Hematopoietic multipotent progenitor cell treated with erythropoietin and hydrocortisone succinate and interleukin-3 and kit ligand, for 17 days (in vitro differentiated cells): Measurements from ENCODE around the gene NCKAP5L.
A peak's percentile ranks its signal among the peaks of the same experiment; 100 is the strongest.
"Not testable (repeated sequence)": the region's sequence is repeated elsewhere in the genome, so short reads cannot be mapped to it uniquely, and the experiment has no call there.

Experiments used
- DNase-seq: peaks from one replicate; pipeline ENCODE4 v3.0.0-alpha.2; 2015; ENCODE audit warnings: low spot score

NCKAP5L gene, protein sequence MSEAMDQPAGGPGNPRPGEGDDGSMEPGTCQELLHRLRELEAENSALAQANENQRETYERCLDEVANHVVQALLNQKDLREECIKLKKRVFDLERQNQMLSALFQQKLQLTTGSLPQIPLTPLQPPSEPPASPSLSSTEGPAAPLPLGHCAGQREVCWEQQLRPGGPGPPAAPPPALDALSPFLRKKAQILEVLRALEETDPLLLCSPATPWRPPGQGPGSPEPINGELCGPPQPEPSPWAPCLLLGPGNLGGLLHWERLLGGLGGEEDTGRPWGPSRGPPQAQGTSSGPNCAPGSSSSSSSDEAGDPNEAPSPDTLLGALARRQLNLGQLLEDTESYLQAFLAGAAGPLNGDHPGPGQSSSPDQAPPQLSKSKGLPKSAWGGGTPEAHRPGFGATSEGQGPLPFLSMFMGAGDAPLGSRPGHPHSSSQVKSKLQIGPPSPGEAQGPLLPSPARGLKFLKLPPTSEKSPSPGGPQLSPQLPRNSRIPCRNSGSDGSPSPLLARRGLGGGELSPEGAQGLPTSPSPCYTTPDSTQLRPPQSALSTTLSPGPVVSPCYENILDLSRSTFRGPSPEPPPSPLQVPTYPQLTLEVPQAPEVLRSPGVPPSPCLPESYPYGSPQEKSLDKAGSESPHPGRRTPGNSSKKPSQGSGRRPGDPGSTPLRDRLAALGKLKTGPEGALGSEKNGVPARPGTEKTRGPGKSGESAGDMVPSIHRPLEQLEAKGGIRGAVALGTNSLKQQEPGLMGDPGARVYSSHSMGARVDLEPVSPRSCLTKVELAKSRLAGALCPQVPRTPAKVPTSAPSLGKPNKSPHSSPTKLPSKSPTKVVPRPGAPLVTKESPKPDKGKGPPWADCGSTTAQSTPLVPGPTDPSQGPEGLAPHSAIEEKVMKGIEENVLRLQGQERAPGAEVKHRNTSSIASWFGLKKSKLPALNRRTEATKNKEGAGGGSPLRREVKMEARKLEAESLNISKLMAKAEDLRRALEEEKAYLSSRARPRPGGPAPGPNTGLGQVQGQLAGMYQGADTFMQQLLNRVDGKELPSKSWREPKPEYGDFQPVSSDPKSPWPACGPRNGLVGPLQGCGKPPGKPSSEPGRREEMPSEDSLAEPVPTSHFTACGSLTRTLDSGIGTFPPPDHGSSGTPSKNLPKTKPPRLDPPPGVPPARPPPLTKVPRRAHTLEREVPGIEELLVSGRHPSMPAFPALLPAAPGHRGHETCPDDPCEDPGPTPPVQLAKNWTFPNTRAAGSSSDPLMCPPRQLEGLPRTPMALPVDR (N-terminal part only)

DNA sequence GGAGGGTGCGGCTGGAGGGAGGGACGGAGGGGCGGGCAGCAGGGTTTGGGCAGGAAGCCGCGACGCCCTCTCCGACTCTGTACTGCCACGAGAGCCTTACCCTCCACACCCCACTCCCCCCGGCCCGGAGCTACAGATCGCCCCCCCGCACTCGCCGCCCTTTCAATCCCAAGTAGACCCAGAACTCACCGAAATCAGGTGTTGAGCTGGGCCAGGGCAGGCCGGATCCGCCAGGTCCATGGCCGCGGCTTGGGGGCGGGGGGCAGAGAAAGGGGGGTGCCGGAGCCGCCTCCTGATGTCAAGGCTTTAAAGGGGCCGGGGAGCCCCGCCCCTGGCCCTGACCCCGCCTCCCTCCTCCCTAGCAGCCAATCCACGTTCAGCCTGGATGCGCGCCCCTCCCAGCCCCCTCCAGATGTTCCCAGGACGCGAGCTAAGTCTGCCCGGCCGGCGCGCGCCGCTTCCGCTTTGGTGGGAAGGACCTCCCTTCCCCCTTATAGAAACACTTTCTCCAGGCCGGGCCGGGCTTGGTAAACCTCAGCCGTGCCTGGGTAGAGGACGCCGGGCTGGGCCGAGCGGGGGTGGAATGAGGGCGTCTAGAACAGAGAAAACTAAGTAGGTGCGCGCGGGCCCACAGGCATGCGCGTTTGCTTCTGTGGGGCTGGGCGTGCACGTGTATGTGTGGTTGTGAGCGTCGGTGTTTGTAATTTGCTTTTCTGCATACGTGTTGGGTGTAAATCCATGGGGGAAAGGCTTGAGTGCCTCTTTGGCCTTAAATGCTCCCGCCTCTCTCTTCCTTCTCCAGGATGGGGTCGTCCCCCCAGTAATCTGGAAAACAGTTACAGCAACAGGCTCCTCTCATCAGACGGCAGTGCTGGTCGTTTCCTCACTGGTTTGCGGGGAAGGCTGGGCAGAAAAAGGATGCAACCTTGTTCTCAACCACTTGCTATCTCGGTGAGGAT, at the start of gene NCKAP5L:
TSS of gene NCKAP5L (minus strand) at position 281 of the 959 bp plus-strand sequence. CDS start 24,369 bp downstream, outside the sequence.
- DNase-seq: peak; percentile 20

DNA sequence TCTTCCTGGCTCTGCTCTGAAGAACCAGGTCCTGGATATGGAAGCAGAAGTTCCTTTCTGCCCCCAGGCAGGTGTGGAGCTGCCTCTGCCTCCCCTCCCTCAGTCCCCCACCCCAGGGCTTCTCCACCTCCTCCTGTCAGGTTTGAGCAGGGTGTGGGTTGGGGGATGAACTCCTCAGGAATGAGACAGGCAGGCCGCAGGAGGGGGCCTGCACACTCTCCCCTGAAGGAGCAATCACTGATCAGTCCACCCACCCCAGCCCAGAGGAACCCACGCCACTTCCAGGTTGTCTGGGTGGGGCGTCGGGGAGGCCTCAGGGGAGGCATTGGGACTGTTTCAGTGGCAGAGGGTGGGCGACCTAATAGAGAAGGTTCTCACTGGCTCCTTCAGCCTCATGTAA, 48.9 kb upstream of the NCKAP5L start:
- DNase-seq: no peak

DNA sequence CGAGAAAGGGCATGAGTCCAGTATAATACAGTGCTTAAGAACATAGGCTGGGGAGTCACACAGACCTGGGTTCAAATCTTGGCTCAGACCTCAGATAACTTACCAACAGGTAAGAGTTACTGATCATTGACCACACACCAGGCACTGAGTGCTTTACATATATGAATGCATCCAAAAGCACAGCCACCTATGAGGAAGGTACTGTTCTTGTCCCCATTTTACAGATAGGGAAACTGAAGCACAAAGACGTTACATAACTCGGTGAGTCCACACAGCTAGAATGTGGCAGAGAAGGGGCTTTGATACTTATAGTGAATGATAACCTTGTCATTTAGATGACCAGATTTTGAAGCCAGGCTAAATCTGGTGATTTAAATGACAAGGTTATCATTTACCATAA, 47.9 kb upstream of the NCKAP5L start:
- no peak for DNase-seq

DNA sequence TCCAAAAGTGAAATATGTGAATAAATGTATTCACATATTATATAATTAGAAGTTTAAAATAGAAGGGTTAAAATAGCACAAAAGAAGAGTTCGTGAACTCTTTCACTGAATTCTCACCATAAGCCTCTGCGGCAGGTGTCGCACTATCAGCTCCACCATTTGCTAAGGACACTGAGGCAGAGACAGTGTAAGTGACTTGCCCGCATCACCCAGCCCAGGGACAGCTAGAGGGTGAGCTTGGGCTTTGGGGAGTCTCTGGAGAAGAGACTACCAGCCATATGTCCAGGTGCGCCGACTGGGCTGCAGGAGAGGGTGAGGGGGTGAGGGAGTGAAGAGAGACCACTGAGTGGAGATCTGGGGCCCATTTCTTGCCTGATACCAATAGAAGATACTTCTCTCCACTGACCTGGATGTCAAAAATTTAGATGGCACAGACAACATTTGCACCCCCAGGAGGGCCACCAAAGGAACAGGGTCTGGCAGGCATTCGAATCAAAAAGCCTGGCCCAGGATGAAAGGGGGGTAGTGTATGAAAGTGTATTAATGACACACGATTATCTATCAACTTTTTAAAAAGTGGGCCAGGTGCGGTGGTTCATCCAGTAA, 47.0 kb upstream of the NCKAP5L start:
- no peak for DNase-seq

DNA sequence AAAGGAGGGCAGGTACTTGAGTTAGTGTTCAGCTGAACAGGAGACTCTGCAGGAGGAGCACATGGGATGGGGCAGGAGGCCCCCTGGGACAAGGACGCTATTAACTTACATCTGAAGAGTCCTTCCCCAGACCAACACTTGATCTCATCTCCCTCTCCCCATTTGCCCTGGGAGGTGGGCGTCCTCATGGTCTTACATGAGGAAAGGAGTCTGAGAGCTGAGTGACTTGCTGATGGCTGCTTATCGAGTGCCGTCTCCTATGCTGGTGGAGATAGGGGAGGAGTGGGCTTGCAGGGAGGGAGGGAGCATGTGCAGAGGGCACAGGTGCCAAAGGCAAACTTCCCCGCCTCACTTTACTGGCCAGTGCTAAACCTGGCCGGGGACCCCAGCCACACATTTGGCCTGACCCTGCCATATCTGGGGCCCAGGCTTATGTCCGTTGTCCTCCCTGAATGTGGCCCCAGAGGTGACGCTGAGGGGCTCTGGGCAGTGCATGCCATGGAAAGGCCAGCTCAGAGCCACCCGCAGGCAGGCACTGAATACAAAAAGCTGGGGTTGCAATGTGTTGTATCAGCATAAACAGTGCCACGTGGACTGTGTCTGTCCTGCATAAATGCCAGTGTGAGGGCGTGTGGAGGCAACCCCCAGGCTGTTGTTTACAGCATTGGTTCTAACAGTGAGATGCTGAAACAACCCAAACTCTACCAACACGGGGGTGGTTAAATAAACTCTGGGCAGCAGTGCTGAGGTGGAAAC, 46.1 kb upstream of the NCKAP5L start:
- DNase-seq: no peak

DNA sequence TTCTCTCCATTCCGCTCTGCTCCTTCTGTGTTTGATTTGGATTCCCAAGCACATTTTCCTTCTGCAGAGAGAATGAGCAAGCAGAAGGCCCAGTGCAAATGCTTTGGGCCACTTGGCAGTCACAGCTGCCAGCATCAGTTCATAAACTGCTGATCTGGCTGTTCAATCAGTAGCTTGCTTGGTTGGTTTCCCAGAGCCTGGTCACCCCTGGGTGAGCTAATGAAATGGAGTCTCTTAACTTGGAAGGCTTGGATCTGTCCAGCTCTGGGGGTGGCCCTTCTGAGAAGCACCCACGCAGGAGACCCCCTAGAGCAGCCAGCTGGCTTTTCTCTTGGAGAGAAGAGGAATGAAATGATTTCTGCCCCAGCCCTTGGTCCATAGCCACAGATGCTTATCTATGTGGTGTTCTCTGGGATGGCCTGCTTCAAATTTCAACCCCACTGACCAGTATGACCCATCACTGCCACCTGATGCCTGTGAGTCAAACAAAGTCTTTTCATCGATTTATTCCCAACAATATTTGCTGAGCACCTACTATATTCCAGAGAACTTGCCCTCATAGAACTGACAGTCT, 45.2 kb upstream of the NCKAP5L start:
- no peak for DNase-seq

DNA sequence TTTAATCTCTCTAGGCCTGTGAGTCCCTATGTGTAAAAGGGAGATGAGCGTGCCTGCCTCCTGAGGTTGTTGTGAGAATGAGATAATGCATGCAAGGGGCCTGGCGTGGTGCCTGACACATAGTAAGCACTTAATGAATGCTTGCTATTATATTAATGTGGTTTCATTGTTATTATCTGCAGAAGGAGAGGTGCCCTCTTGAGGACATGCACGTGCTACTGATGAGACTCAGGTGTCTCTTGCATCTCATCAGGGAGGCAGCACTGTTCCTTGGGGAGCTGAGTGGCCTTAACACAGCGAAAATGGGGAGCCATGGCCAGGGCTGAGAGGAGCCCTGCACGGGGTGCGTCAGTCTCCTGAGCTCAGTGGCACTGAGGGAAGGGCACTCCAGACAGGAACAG, 44.6 kb upstream of the NCKAP5L start:
- no peak for DNase-seq

DNA sequence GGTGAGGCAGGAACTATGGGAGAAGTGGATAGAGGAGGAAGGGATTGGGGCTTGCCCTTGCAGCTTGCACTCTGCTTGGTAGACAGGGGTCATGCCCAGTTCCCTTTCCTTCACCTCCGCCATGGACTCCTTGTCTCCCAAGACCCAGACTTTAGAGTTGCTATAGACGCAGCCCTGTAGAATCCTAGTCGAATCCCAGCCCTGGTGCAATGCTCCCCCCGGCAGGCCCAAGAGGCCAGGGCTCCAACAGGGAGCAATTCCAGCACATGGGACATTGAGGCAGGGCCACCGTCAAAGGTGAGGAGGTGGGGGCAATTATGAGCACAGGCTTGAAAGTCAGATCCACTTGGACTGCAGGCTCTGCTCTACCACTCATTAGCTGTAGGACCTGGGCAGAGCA, 44.2 kb upstream of the NCKAP5L start:
- no peak for DNase-seq

DNA sequence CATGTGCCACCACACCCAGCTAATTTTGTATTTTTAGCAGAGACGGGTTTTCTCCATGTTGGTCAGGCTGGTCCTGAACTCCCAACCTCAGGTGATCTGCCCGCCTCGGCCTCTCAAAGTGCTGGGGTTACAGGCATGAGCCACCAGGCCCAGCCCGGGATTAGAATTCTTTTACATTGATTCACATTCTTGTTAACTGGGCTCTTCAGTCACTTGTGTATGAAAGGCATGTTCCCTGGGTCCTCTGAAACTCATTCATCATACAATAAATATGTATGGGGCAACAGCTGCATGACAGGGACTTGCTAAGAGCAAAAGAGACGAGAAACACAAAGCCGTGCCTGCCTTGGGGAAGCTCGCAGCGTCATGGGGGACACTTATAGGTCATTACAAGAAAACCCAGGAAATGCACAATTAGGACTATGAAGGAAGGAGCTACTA, 43.6 kb upstream of the NCKAP5L start:
- not testable (repeated sequence) for DNase-seq

DNA sequence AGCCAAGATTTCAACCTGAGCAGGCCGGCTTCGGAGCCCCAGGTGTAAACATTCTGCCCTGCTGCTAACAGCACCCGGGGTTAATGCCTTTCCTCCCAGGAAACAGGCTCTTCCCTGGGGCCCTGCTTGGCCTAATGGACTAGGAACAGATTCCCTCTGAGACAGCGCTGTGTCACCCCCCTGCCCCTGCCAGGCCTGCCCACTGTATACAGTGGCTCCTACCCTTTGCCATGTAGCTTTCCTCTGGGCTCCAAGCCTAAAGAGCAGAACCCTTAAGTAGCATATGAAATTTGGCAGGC, 43.0 kb upstream of the NCKAP5L start:
- DNase-seq: no peak

DNA sequence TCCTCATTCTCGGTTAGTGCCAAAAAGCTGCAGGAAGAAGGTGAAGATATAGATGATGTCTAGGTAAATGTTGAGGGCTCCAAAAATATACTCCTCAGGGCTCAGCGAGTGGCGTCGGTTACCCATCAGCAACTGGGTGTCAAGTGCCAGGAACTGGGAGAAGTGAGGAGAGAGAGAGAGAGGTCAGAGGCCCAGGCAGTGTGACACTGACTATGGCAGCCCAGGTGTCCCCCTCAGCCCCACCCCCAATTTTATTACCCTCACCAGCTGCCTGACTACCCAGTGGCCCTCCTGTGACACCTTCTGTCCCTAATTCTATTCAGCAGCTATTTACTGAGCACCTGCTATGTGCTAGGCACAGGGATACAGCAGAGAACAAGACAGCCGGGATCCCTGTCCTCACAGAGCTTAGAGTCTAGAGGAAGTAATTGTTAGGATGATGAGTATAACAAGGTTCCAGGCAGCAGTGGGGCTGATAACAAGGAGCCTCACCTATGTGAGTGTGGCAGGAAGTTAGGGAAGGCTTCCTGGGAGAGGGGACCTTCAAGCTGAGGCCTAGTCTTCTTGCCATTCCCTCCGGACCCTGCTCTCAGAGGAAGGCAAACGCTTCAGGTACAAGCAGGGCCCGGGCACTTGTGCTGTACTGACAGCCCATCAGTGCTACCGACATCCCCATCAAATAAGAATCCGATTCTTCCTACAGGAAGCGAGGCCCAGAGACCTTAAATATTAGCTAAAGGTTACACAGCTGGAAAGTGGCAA, 42.5 kb upstream of the NCKAP5L start:
- DNase-seq: no peak

DNA sequence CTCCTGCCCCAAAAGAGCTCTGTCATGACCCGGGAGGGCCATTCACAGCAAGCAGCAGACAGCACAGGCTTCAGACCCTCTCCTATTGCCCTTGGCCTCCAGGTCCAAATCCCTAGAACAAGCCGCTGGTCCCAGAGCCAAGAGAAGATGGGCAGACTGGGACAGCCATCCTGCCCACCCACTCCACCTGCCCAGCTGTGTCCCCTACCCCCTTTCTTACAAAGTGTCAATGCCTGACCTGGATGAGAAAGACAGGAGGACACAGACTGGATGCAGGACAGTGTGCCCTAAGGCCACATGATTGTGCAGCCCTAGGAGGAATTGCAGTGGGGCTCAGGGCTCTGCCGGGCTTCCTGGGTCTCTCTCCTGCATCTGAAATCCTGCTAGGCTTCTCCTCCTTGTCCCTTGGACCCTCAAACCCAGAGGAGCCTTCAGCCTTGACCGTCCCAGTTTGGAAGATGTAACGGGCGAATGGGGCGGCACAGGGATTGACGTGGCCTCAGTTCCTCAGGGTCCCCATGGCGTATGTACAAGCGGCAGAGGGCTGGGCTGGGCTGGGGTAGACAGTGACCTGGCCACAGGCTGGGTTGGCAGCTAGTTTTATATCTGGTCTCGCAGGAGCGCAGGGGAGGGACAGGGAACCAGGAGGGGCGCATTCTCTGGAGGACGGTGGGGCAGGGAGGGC, 41.7 kb upstream of the NCKAP5L start:
- no peak for DNase-seq

DNA sequence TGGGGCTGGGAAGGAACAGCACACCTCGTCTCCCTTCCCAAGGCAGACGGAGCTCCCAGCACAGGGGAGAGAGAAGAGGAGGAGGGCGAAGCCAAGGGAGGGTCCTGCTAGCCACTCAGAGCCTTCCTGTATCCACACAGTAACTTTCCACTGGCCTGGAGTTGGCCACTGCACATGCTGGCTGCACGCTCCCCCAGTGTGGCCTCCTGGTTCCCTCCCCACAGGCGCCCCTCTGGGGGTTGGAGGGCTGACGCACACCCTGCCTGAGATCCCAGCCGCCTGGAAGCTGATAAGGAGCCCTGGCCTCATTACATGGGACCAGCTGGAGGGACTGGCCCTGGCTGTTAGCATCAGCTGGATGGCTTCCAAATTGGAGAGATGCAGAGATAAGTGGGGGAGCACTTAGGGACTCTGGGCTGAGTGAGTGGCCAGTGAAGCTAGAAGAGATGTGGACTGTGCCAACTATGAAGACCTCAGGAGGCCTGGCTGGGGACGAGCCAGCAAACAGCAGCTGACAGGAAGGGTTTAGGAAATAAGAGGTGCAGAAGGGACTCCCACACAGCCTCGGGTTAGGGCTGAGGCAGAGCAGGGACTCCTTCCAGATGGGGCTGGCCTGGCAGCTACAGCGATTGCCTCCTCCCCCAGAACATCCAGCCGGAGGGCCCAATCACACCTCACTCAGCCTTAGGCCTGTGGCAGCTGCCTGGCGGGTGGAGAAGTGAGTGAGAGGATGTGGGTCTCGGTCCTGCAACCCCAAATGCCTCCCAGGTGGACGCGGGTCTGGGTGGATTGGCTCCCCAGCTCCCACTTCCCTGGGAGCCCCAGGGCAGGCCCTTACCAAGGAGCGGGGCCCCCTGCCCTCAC, 41.0 kb upstream of the NCKAP5L start:
- DNase-seq: peak; percentile 8

DNA sequence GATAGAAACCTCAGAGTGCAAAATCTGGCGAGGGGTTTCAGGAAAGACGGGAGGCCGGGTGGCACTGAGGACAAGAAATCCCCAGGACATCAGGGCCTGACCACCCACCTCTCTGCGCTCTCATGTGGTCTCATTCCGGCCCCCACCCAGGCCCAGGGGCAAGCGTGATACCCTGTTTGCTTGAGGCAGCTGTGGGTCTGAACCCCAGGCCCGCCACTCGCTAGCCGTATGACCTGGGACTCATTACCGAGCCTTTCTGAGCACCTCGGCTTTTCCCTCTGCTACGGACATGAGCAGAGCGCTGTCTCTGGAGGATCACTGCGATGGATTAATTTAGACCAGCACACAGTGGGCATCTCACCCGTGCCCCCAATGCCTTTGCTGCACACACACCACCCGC, 40.2 kb upstream of the NCKAP5L start:
- DNase-seq: no peak

DNA sequence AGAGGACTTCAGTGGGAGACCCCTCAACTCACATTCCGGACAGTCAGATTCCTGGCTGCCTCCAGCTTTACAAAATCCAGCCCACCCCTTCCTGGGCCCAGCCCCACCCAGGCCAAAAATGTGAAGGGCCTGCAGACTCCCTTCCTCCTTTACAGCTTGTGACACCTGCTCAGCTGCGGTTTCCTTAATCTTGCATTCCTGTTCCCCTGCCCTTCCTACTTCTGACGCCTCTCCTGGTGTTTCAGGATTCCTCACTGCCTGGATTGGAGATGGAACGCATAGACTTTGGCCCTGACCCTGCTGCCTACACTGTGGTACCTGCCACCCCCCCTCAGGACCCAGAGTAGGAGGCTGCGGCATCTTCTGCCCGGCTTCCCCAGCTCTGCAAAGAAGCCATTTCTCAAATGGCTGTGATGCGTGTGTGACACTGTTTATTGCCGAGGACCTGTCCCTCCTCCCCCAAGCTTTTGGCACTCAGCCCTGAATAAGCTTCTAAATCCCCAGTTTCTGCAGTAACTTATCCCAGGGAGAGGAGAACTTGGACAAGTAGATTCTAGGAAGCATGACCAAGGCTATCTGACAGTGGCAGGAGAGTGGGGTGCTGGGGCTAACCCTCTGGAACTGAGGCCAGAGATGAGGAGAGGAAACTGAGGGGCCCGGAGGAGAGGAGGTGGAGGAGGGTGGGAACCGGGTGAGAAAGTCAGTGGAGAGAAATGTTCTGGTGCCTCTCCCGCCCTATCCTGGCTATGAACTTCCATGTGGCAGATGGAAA, 39.5 kb upstream of the NCKAP5L start:
- DNase-seq: no peak

DNA sequence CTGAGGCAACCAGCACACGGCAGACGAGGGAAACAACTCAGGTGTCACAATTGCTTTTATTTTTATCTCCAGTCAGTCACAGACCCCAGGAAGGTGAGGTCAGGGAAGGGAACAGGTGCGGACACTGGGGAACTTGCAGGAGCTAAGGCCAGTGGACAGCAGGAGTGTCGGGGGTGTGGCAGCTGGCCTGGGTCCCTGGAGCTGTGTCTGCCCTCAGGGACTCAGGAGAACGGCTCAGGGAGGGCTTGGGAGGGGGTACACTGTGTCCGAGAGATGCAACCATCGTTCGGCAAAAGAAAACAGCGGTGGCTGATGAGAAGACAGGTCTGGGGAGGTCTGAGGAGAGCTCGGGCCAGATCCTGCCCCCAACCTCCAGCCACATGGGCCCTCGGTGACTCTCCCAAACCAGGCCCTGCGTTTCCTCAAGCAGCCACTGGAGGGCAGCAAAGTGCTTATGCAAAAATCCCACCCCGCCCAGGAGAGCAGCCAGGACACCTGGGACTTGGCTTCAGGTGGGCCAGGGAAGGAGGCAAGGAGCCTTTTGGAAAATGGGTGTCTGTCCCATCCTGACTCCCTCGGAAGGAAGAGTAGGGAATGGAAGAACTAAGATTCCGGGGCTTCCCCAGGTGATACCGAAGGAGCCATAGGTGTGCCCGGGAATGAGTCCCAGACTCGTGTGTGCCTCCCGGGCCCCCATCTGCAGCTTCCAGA, 38.8 kb upstream of the NCKAP5L start:
- DNase-seq: peak; percentile 72
